GM10248 (cell line): ENCODE measurements around the gene NACC2.

Experiments
- CTCF ChIA-PET: fragments of 300-600 bp; sonication (Branson Sonifier 250); formaldehyde crosslinking; extraction: SDS; loops from one replicate; lab custom pipeline; 2021; ENCODE audit warnings: antibody characterized with exemption; lab: Yijun Ruan, JAX
- POLR2A ChIA-PET: fragments of 350-650 bp; sonication (Branson Sonifier 250); formaldehyde crosslinking; extraction: SDS; loops from one replicate; lab custom pipeline; 2020; ENCODE audit warnings: antibody characterized with exemption; lab: Yijun Ruan, JAX
- DNase-seq: peaks from one replicate; pipeline ENCODE4 v3.0.0; 2012; ENCODE audit errors: extremely low spot score
- TF ChIP-seq, protein P1 (sequence below): IDR thresholded peaks from 2 replicates; pipeline ENCODE4 v1.5.1; 2012; ENCODE audit warnings: mild to moderate bottlenecking, low read depth; ENCODE audit errors: extremely low read depth, missing control alignments, control extremely low read depth

The NACC2 gene

DNA sequence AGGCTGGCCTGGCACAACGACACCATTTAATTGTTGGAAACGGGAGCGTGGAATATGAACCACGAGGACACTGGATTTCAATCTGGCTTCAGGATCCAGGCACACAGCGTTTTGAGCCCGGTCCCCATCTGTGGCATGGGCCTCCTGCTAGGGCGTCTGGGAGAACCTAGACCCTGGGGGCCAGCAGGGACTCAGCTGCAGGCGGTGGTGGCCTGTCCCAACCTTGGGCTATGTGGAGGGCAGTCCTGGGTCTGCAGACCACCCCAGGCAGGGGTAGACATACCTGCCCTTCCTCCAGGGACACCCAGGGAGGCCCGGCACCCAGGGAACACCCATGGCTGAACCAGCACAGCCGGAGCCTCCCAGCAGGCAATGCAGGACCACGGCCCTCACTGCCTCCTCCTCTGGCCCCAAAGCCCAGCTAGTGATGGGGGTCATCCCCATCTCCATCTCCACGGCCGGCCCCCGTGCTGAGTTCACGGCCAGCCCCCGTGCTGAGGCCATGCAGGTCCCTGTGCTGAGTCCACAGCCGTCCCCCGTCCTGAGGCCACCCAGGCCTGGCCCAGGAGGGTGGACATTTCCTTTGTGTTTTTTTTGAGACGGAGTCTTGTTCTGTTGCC, 115.4 kb downstream of the NACC2 start:
- ChIA-PET POLR2A (no interaction called here), CTCF (no interaction called here)
- DNase-seq = no peak
- TF ChIP-seq, protein P1, sequence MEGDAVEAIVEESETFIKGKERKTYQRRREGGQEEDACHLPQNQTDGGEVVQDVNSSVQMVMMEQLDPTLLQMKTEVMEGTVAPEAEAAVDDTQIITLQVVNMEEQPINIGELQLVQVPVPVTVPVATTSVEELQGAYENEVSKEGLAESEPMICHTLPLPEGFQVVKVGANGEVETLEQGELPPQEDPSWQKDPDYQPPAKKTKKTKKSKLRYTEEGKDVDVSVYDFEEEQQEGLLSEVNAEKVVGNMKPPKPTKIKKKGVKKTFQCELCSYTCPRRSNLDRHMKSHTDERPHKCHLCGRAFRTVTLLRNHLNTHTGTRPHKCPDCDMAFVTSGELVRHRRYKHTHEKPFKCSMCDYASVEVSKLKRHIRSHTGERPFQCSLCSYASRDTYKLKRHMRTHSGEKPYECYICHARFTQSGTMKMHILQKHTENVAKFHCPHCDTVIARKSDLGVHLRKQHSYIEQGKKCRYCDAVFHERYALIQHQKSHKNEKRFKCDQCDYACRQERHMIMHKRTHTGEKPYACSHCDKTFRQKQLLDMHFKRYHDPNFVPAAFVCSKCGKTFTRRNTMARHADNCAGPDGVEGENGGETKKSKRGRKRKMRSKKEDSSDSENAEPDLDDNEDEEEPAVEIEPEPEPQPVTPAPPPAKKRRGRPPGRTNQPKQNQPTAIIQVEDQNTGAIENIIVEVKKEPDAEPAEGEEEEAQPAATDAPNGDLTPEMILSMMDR = no peak

DNA sequence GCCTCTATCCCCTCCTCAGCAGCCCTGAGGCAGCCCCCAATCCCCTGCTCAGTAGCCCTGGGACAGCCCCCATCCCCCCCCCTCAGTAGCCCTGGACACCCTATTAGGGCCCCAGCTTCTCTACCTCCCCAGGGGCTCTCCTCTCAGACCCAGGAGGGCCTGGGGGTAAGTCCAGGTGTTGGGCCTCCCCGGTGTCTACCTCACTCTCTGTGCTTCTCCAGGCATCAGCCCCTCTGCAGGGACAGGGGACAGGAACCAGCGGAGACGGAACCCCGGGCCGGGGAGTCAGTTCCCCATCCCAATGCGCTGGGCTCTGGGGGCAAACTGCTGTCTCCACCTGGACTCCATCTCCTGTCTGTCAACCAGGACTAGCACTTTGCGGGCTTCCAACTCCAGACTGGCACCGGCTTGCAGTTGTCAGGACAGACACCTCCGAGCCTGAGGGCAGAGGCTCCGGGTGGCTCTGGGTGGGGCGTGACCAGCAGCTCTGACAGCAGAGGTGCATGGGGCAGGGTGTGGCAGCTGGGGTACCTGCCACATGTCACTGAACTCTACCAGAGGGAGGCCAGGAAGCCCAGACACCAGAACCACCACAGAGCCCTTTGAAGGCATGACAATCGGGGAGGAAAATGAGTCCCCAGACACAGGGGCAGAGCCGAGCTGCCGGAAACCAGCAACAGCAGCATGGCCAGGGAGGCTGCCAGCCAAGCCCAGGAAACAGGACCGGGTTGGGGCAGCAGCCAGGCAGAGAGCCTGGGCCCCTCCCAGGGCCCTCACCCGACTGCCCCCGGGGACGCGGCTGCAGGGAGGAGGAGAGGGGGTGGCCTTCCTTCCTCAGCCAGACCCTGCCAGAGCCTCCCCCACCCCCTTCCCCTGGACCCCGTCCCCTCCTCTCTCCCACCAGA, 116.2 kb downstream of the NACC2 start:
- DNase-seq = no peak
- TF ChIP-seq, protein P1 = no peak
- POLR2A ChIA-PET = no interaction called here
- CTCF ChIA-PET = no interaction called here

DNA sequence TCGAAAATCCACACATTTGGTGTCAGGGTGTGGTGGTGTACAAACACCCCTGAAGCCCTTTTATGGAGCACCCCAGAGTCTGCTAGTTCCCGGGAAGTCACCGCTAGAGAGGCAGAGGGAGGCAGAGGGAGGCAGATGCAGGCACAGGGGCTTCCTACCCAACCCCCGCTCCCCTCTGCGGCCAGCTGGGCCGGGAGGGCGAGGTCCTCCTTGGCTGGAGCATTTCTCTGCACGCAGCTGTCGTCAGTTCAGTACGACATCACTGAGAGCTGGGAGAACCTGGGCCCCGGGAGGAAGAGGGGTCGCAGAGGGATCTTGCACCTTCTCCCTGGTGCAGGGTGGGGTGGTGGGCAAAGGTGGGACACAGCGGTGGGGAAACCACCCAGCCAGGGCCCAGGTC, 118.1 kb downstream of the NACC2 start:
- TF ChIP-seq, protein P1 = no peak
- ChIA-PET CTCF (interaction anchor here (1.0 kb wide), 1 partner anchor 9 kb away, joined by 5 read pairs; no protein-coding TSS in a partner anchor), POLR2A (no interaction called here)
- DNase-seq = no peak

DNA sequence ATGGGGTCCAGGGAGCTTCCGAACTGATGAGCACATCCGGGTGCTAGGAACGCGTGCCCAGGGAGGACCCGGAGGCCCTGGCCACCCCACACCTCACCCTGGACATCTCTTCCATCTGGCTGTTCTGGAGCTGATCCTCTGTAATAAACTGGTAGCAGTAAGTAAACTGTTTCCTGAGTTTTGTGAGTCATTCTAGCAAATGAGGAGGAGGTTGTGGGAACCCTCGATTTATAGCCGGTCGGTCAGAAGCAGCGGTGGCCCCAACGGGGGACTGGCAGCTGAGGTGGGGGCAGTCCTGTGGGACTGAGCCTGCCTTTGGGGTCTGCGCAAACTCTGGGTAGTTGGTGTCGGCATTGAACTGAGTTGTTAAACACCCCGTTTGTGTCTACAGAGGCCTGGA, 118.6 kb downstream of the NACC2 start:
- ChIA-PET CTCF (interaction anchor here (1.0 kb wide), 1 partner anchor 9 kb away, joined by 5 read pairs; no protein-coding TSS in a partner anchor), POLR2A (no interaction called here)
- no peak for DNase-seq
- TF ChIP-seq, protein P1 = no peak

DNA sequence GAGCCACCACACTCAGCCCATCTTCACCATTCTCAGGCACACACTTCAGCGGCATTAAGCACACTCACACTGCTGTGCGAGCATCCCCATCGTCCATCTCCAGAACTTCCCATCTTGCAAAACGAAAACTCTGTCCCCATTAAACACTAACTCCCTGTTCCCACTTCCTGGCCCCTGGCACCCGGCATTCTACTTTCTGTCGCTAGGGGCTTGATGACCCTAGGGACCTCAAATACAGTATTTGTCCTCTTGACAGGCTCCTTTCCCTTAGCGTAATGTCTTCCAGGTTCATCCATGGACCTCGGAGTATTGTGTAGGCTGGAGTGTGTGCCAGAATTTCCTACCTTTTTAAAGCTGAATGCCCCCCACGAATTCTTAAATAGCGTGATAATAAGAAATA, 119.3 kb downstream of the NACC2 start:
- TF ChIP-seq, protein P1 = no peak
- no peak for DNase-seq
- CTCF ChIA-PET = interaction anchor here (1.0 kb wide), 2 partner anchors 8 to 9 kb away, joined by 5 read pairs; no protein-coding TSS in a partner anchor
- POLR2A ChIA-PET = no interaction called here

DNA sequence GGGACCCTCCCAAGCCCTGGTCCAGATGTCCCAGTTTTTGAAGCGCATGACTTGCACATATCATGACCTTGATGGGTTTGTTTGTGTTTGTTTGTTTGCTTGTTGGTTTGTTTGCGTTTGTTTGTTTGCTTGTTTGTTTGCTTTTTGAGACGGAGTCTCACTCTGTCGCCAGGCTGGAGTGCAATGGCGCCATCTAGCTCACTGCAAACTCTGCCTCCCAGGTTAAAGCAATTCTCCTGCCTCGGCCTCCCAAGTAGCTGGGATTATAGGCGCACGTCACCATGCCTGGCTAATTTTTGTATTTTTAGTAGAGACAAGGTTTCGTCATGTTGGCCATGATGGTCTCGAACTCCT, 120.9 kb downstream of the NACC2 start:
- ChIA-PET CTCF (interaction anchor here (1.3 kb wide), 1 partner anchor 22 kb away, joined by 3 read pairs; no protein-coding TSS in a partner anchor), POLR2A (no interaction called here)
- TF ChIP-seq, protein P1 = no peak
- DNase-seq = no peak
